ENCODE data around the gene IPO11. TPM values are rescaled to one million over a fixed set of nuclear protein-coding genes. Genes with fewer than 3 reads are reported as not detected.

The IPO11 gene
- total and polyA plus RNA-seq, 2 of the 4 experiments (the other 2 are of a cell fraction) = 12.6 to 40.0 TPM

DNA sequence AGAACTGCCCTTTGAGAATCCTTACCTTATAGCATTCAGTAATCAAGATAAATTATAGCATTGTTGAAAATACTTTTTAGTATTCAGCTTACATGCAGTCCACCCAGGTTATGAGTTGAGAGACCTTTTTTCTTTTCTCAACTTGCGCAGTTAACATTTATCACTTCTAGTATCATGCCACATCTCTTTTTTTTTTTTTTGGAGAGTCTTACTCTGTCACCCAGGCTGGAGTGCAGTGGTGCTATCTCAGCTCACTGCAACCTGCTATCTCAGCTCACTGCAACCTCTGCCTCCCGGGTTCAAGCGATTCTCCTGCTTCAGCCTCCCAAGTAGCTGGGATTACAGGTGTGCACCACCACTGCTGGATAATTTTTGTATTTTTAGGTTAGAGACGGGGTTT, 195.1 kb downstream of the IPO11 start:
- Histone ChIP-seq H3K4me1 (ENCODE audit: control insufficient read depth, insufficient read depth, low read length) (no peaks in the 10 kb centered on the region), H2AFZ (replicated peaks; ENCODE audit: low read length, poor library complexity) (no peak overlapping the region), H2AK5ac (ENCODE audit: low read depth, low read length) (no peak overlapping the region), H3K36me3 (ENCODE audit: control insufficient read depth, insufficient read depth, low read length) (peaks cover 8% of the 10 kb centered on the region), H3K9me3 (ENCODE audit: control insufficient read depth, insufficient read depth, low read length) (no peaks in the 10 kb centered on the region), H3K18ac (ENCODE audit: low read depth, low read length) (no peak overlapping the region), H2BK20ac (ENCODE audit: low read depth, low read length) (no peak overlapping the region), H4K8ac (ENCODE audit: low read depth in 2 of 2, low read length in 2 of 2) (no peak overlapping the region), H2AK9ac (replicated peaks; ENCODE audit: low read depth, low read length, poor library complexity) (no peak overlapping the region), H3K9ac (ENCODE audit: low read depth, low read length) (no peak overlapping the region), H3K27me3 (ENCODE audit: control insufficient read depth, insufficient read depth, low read length) (no peaks in the 10 kb centered on the region), H4K20me1 (ENCODE audit: insufficient read depth, low read length) (no peaks in the 10 kb centered on the region), H3K56ac (ENCODE audit: extremely low read depth, insufficient read depth, low read length) (no peak overlapping the region), H3K4ac (ENCODE audit: low read depth, low read length) (no peak overlapping the region), H3K9me1 (ENCODE audit: insufficient read depth, low read length) (0 out of 2 replicates have a peak, but pooled peaks cover 4% of the 10 kb centered on the region), H3K79me1 (ENCODE audit: low read depth in 1 of 2, low read length in 2 of 2) (no peaks in the 10 kb centered on the region), H4K5ac (ENCODE audit: low read depth, low read length) (no peak overlapping the region), H3K23ac (ENCODE audit: low read depth, low read length) (no peak overlapping the region), H2BK120ac (ENCODE audit: low read depth, low read length) (no peak overlapping the region), H2BK5ac (ENCODE audit: low read depth, low read length, poor library complexity, severe bottlenecking) (no peak overlapping the region), H3K4me3 (ENCODE audit: insufficient read depth, low read depth, low read length) (no peak overlapping the region), H3K4me2 (ENCODE audit: low read depth, low read length) (no peak overlapping the region), H3K14ac (replicated peaks; ENCODE audit: low read depth, low read length) (no peak overlapping the region), H4K91ac (ENCODE audit: insufficient read depth, low read depth, low read length) (no peak overlapping the region), H2BK15ac (ENCODE audit: low read depth, low read length) (no peak overlapping the region), H3K27ac (ENCODE audit: insufficient read depth, low read length) (no peak overlapping the region)
- dilution Hi-C loops (cut with HindIII; ENCODE audit: low sequenced_read_pairs, unreplicated experiment) (no loop called here), in situ Hi-C loops (cut with MboI; ENCODE audit: low sequenced_read_pairs) (no loop called here), intact Hi-C loops (cut with micrococcal nuclease) (no loop called here)
- no CpG with 5 or more reads among the region's 4 CpGs for WGBS, 2 experiments (ENCODE audit: extremely low coverage in 2 of 2, insufficient read length in 1 of 2)
- DNase-seq (no peak), ATAC-seq (ENCODE audit: low read depth) (no peak)
- ChIA-PET POLR2A (ENCODE audit: unreplicated experiment) (no interaction called here), CTCF (interaction anchor here (1.1 to 1.4 kb wide), 2 partner anchors 11 to 148 kb away, joined by 3 to 4 read pairs; no protein-coding TSS in a partner anchor)
- TF ChIP-seq, protein P1, sequence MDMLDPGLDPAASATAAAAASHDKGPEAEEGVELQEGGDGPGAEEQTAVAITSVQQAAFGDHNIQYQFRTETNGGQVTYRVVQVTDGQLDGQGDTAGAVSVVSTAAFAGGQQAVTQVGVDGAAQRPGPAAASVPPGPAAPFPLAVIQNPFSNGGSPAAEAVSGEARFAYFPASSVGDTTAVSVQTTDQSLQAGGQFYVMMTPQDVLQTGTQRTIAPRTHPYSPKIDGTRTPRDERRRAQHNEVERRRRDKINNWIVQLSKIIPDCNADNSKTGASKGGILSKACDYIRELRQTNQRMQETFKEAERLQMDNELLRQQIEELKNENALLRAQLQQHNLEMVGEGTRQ (IDR thresholded peaks at IDR 0.05; ENCODE audit: low read depth, low read length) = no peak
- TF ChIP-seq, protein P2, sequence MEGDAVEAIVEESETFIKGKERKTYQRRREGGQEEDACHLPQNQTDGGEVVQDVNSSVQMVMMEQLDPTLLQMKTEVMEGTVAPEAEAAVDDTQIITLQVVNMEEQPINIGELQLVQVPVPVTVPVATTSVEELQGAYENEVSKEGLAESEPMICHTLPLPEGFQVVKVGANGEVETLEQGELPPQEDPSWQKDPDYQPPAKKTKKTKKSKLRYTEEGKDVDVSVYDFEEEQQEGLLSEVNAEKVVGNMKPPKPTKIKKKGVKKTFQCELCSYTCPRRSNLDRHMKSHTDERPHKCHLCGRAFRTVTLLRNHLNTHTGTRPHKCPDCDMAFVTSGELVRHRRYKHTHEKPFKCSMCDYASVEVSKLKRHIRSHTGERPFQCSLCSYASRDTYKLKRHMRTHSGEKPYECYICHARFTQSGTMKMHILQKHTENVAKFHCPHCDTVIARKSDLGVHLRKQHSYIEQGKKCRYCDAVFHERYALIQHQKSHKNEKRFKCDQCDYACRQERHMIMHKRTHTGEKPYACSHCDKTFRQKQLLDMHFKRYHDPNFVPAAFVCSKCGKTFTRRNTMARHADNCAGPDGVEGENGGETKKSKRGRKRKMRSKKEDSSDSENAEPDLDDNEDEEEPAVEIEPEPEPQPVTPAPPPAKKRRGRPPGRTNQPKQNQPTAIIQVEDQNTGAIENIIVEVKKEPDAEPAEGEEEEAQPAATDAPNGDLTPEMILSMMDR (conservative IDR thresholded peaks at IDR 0.05; ENCODE audit: low read depth, low read length) = no peak
- TF ChIP-seq RCOR1 (IDR thresholded peaks at IDR 0.05; ENCODE audit: insufficient replicate concordance, low read length) (no peak), MAZ (IDR thresholded peaks at IDR 0.05; ENCODE audit: borderline replicate concordance, low read depth, low read length) (no peak), CEBPB (IDR thresholded peaks at IDR 0.05; ENCODE audit: low read depth, low read length) (no peak), NFE2L2 (IDR thresholded peaks at IDR 0.05; ENCODE audit: low read depth, low read length) (no peak), SMC3 (IDR thresholded peaks at IDR 0.05; ENCODE audit: low read depth, low read length) (no peak), MXI1 (IDR thresholded peaks at IDR 0.05; ENCODE audit: borderline replicate concordance, low read depth, low read length) (no peak), POLR2A (IDR thresholded peaks at IDR 0.05; ENCODE audit: low read depth, low read length) (no peak), FOS (IDR thresholded peaks at IDR 0.05; ENCODE audit: low read depth, low read length) (no peak), RAD21 (IDR thresholded peaks at IDR 0.05; ENCODE audit: low read length) (no peak), CHD1 (IDR thresholded peaks at IDR 0.05; ENCODE audit: low read depth, low read length) (no peak), MAFK (IDR thresholded peaks at IDR 0.05; ENCODE audit: low read depth, low read length) (no peak), RFX5 (IDR thresholded peaks at IDR 0.05; ENCODE audit: low read depth, low read length) (no peak)
- TF ChIP-seq, protein P3, sequence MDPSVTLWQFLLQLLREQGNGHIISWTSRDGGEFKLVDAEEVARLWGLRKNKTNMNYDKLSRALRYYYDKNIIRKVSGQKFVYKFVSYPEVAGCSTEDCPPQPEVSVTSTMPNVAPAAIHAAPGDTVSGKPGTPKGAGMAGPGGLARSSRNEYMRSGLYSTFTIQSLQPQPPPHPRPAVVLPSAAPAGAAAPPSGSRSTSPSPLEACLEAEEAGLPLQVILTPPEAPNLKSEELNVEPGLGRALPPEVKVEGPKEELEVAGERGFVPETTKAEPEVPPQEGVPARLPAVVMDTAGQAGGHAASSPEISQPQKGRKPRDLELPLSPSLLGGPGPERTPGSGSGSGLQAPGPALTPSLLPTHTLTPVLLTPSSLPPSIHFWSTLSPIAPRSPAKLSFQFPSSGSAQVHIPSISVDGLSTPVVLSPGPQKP (IDR thresholded peaks at IDR 0.05; ENCODE audit: borderline replicate concordance, low read depth, low read length) = no peak
- BruUV-seq (replicated peaks) = no TSS peak

All from IMR-90 (cell line).